Measurements from ENCODE around the gene TAS2R50. TPM values are rescaled to one million over a fixed set of nuclear protein-coding genes. Genes with fewer than 3 reads are reported as not detected.

Gene TAS2R50
- total RNA-seq, 1 experiment from 2014 or later: 1.8 TPM

GRCh38 chr12:10956085-10956484, 30.6 kb downstream of the TAS2R50 start:
- intact Hi-C loops (cut with micrococcal nuclease; ENCODE audit: unreplicated experiment): no loop called here
- Mint-ChIP-seq H3K4me1 (ENCODE audit: low read depth, unreplicated experiment) (peaks cover 16% of the 10 kb centered on the region), H3K36me3 (ENCODE audit: insufficient read depth, unreplicated experiment) (no peaks in the 10 kb centered on the region), H3K27me3 (ENCODE audit: unreplicated experiment) (no peaks in the 10 kb centered on the region), H3K27ac (ENCODE audit: unreplicated experiment) (peak overlapping the region; percentile 33), H3K4me3 (ENCODE audit: low read depth, unreplicated experiment) (no peak overlapping the region), H3K9me3 (ENCODE audit: low read depth, unreplicated experiment) (peaks cover 7% of the 10 kb centered on the region)
- CTCF ChIA-PET: no interaction called here
- TF ChIP-seq CTCF (IDR thresholded peaks at IDR 0.05; ENCODE audit: unreplicated experiment): no peak
- DNase-seq: no peak
- BruUV-seq (replicated peaks): no TSS peak

GRCh38 chr12:10952645-10953044, 34.1 kb downstream of the TAS2R50 start:
- H3K27ac Mint-ChIP-seq (ENCODE audit: unreplicated experiment): no peak overlapping the region
- BruUV-seq (replicated peaks): no TSS peak
- H3K4me3 Mint-ChIP-seq (ENCODE audit: low read depth, unreplicated experiment): no peak overlapping the region
- intact Hi-C loops (cut with micrococcal nuclease; ENCODE audit: unreplicated experiment): no loop called here
- CTCF ChIA-PET: no interaction called here
- peaks cover 7% of the 10 kb centered on the region for H3K9me3 Mint-ChIP-seq (ENCODE audit: low read depth, unreplicated experiment)
- H3K36me3 Mint-ChIP-seq (ENCODE audit: insufficient read depth, unreplicated experiment): no peaks in the 10 kb centered on the region
- no peak for DNase-seq
- no peak for TF ChIP-seq CTCF (IDR thresholded peaks at IDR 0.05; ENCODE audit: unreplicated experiment)
- H3K4me1 Mint-ChIP-seq (ENCODE audit: low read depth, unreplicated experiment): peaks cover 16% of the 10 kb centered on the region
- H3K27me3 Mint-ChIP-seq (ENCODE audit: unreplicated experiment): no peaks in the 10 kb centered on the region

GRCh38 chr12:10943167-10943566, 43.5 kb downstream of the TAS2R50 start:
- Mint-ChIP-seq H3K27ac (ENCODE audit: unreplicated experiment) (peak overlapping the region; percentile 98), H3K9me3 (ENCODE audit: low read depth, unreplicated experiment) (peaks cover 12% of the 10 kb centered on the region), H3K4me3 (ENCODE audit: low read depth, unreplicated experiment) (no peak overlapping the region), H3K27me3 (ENCODE audit: unreplicated experiment) (no peaks in the 10 kb centered on the region), H3K36me3 (ENCODE audit: insufficient read depth, unreplicated experiment) (peaks cover 6% of the 10 kb centered on the region), H3K4me1 (ENCODE audit: low read depth, unreplicated experiment) (peaks cover 45% of the 10 kb centered on the region)
- no TSS peak for BruUV-seq (replicated peaks)
- DNase-seq: no peak
- TF ChIP-seq CTCF (IDR thresholded peaks at IDR 0.05; ENCODE audit: unreplicated experiment): no peak
- intact Hi-C loops (cut with micrococcal nuclease; ENCODE audit: unreplicated experiment): no loop called here
- CTCF ChIA-PET: interaction anchor here (1.7 kb wide), 1 partner anchor 228 kb away, joined by 5 read pairs; the partner anchor contains the start of gene SMIM10L1

- intact Hi-C loops (cut with micrococcal nuclease; ENCODE audit: unreplicated experiment): no loop called here
- peaks cover 6% of the 10 kb centered on the region for H3K36me3 Mint-ChIP-seq (ENCODE audit: insufficient read depth, unreplicated experiment)
- no TSS peak for BruUV-seq (replicated peaks)
- H3K27me3 Mint-ChIP-seq (ENCODE audit: unreplicated experiment): no peaks in the 10 kb centered on the region
- peak; percentile 85 for DNase-seq
- peaks cover 45% of the 10 kb centered on the region for H3K4me1 Mint-ChIP-seq (ENCODE audit: low read depth, unreplicated experiment)
- H3K27ac Mint-ChIP-seq (ENCODE audit: unreplicated experiment): peak overlapping the region; percentile 98
- peak overlapping the region; percentile 6 for H3K4me3 Mint-ChIP-seq (ENCODE audit: low read depth, unreplicated experiment)
- CTCF ChIA-PET: interaction anchor here (0.8 to 1.7 kb wide), 3 partner anchors 10 to 257 kb away, joined by 3 to 5 read pairs (median 3); partner anchors contain the start of gene SMIM10L1
- no peak for TF ChIP-seq CTCF (IDR thresholded peaks at IDR 0.05; ENCODE audit: unreplicated experiment)
- peaks cover 11% of the 10 kb centered on the region for H3K9me3 Mint-ChIP-seq (ENCODE audit: low read depth, unreplicated experiment)
These were observed 44.6 kb downstream of the TAS2R50 start for GRCh38 chr12:10941916-10942607.

All from Calu3 (cell line).